Cerebellar nuclear complex (tissue), 1 donor: ENCODE data around the gene PI4KA.
"Not testable (repeated sequence)": the region's sequence is repeated elsewhere in the genome, so short reads cannot be mapped to it uniquely, and the experiment has no call there.

ENCODE experiments used
- DNase-seq, 2 experiments: peaks; one replicate each; lab custom pipeline; 2025; lab: John Stamatoyannopoulos, UW

PI4KA gene

DNA sequence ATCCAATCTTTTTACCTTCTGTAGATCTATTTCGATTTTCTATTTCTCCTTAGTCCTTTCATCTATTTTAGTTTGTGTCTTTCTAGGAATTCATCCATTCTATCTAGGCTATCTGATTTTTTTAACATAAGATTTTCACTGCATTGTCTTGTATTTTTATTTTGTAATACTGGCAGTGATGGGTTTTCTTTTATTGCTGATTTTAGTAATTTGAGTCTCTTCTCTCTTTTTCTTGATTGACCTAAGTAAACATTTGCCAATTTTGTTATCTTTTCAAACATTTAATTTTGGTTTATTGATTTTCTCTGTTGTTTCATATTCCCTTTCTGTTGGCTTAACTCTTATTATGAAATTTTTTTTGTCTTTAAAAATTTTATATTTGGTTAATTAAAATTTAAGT lies 192.1 kb downstream of the PI4KA start:
- no peak for DNase-seq

DNA sequence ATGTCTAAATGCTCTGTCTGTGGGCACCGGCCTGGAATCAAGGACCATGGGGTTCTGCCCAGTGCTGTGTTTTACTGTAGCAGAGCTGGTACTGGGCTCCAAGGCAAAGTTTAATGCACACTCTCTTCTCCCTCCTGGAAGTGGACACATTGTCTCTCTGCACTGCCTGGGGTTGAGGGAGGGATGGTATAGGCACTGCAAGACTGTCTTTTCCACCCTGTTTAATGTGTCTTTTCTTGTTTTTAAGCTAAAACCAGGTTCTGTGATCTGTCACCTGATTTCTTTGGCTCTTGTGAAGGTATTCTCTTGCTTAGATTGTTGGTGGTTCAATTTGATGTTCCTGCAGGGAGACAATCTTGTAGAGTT lies 194.0 kb downstream of the PI4KA start:
- DNase-seq: no peak

DNA sequence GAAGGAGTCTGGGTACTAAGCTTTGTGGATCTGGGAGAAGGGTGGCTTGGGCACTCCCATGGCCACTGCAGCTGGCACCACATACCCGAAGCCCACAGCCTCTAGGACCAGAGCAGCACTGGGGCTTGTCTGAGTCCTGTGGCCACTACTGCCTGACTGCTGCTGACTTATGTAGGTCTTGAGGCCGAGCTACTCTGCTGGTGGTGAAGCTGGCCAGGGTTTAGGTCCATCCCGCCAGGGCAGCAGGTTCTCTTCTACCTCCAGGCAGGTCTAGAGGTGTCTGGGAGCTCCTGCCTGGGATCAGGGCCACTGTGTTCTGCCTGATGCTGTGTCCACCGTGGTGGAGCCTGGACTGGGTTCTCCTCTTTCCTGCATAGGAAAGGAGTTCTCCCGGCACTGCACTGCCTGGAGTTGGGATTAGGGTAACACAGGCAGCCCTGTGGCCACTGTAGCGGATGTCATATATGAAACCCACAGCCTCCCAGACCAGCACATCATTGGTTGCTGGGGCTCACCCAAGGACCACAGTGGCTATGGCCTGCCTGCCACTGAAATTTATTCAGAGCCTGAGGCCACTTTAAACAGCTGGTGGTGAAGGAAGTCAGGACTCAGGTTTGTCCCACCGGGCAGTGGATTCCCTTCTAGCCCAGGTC lies 194.5 kb downstream of the PI4KA start:
- DNase-seq: no peak

DNA sequence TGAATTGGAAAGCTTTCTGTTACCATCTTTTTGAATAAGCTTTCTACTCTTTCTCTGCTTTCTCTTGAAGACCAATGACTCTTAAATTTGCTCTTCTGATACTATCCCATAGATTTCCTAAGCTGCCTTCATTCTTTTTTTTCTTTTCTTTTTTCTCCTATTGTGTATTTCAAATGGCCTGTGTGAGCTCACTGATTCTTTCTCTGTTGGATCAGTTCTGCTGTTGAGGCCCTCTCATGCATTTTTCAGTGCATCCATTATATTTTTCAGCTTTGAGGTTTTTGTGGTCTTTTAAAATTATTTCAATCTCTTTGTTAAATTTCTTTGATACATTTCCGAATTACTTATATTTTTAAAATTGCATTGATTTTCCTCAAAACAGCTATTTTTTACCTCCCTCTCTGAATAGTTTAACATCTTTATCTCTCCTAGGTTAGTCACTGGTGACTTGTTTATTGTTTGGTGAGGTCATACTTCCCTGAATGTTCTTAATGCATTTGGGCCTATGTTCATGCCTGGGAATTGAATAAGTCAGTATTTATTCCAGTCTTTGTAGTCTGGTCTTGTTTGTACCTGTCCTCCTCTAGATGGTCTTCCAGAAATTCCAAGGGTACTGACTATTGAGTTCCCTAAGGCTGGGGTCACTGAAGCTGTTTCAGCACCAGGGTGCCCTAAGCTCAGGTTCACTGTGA lies 195.3 kb downstream of the PI4KA start:
- DNase-seq: no peak

DNA sequence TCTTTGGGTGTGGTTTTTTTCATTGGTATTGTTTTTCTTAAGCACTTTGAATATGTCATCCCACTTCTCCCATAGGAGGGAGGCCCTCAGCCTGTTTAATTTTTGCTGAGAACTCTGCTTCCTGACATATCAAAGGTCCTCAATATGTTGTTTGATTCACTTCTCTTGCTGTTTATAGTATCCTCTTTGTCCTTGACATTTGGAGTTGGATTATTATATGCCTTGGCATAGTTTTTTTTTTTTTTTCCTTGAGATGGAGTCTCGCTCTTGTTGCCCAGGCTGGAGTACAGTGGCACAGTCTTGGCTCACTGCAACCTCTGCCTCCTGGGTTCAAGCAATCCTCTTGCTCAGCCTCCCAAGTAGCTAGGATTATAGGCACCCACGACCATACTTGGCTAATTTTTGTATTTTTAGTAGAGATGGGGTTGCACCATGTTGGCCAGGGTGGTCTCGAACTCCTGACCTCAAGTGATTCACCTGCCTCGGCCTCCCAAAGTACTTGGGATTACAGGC lies 196.0 kb downstream of the PI4KA start:
- not testable (repeated sequence) for DNase-seq

DNA sequence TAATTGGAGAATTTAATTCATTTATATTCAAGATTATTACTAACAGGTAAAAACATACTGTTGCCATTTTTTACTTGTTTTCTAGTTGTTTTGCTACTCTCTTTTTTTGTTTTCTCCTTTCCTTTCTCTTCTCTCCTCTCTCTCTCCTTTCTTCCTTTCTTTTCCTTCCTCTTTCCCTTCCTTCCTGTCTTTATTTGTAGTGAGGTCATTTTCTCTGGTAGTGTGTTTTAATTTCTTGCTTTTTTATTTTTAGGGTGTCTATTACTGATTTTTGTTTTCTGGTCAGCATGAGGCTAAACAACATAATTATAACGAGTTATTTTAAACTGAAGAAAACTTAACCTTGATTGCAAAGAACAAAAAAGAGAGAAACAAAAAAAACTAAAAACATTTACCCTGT lies 197.1 kb downstream of the PI4KA start:
- no peak for DNase-seq

DNA sequence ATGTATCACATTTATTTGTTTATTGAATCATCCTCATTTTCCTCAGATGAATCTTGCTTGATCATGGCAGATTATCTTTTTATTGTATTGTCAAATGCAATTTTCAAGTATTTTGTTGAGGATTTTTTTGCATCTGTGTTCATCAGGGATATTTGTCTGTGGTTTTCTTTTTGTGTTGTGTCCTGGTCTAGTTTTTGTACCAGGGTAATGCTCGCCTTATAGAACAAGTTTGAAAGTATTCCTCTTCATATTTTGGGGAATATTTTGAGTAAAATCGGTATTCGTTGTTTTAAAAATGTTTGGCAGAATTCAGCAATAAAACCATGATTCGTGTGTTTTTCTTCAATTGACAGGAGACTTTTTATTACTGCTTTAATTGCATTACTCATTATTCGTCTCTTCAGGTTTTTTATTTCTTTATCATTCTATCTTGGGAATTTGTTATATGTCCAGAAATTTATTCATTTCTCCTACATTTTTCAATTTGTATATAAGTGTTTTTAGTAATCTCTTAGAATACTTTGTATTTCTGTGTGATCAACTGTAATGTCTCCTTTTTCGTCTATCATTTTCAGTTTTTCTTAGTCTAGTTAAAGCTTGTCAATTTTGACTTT lies 198.1 kb downstream of the PI4KA start:
- no peak for DNase-seq

DNA sequence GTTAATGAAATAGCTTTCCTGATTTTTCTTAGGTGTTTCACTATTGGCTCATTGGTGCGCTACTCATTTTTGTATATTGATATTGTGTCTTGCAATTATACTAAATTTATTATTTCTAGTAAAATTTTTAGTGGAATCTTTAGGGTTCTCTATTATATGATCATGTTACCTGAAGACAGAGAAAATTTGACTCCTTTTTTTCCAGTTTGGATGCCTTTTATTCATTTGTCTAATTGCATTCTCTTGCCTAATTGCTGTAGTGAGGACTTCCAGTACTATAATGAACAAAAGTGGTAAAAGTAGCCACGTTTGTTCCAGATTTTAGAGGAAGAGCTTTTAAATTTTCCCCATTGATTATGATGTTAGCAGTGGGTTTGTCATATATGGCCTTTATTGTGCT lies 198.7 kb downstream of the PI4KA start:
- no peak for DNase-seq

DNA sequence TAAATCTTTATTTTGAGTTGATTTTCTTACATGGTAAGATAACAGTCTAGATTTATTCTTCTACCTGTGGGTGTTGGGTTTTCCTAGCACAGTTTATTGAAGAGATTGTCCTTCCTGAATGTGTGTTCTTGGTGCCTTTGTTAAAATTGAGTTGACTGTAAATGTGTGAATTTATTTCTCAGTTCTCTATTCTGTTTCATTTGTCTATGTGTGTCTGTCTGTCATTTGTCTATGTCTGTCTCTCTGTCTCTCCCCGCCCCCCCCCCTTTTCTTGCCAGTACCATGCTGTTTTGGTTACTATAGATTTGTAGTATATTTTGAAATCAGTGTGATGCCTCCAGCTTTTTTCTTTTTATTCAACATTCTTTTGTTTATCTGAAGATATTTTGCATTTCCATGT lies 199.4 kb downstream of the PI4KA start:
- DNase-seq: no peak

DNA sequence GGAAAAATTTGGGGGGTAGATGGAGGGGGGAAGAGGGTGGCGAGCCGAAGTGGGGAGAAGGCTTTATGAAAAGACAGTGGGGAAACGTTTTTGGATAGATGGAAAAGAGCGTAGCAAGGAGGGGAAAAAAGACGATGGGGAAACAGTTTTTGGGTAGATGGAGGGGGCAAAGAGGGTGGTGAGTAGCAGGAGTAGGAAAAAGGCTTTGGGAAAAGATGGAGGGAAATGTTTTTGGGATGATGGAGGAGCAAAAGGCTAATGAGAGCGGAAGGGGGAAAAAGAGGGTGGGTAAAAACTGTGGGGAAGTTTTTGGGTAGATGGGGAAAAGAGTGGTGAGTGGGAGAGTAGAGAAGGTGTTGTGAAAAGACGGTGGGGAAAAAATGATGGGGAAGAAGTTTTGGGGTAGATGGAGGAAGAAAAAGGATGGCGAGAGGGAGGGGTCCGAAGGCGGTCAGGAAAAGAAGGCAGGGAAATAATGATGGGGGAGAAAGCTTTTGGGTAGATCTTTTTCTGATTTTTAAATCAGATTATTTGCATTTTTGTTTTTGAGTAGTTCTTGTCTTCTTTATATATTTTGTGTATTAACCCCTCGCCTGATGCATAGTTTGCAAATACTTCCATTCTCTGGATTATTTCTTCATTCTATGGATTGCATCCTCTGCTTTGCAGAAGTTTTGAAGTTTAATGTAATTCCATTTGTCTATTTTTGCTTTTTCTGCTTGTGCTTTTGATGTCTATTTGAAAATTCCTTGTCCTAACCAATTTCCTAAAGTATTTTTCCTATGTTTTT lies 200.0 kb downstream of the PI4KA start:
- DNase-seq: no peak

DNA sequence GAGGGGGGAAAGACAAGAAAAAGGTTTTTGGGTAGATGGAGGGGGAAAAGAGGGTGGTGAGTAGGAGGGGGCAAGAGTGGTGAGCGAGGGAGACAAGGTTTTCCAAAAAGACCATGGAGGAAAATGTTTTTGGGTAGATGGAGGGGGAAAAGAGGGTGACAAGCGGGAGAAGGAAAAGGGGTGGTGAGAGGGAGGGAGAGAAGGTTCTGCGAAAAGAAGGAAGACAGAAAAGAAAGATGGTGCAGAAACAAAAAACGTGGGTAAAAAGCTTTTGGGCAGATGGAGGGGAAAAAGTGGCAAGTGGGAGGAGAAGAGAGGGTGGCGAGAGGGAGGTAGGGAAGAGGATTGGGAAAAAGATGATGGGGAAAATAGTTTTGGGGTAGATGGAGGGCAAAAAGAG lies 200.6 kb downstream of the PI4KA start:
- no peak for DNase-seq
